Endothelial cell of umbilical vein (primary cell): ENCODE measurements around the gene KBTBD3. TPM values are rescaled to one million over a fixed set of nuclear protein-coding genes. Genes with fewer than 3 reads are reported as not detected.

ENCODE experiments used
- BruUV-seq: library from RNA; stranded (reverse); fragments of 400-500 nt; replicated peaks from 2 replicates; lab custom pipeline; 2021; lab: Mats Ljungman, UMichigan
- CTCF ChIA-PET: fragments of 300-600, 350-600 bp; sonication (Branson Sonifier 250); formaldehyde crosslinking; loops from one replicate; lab custom pipeline; 2021; ENCODE audit warnings: antibody characterized with exemption, inconsistent platforms; lab: Charles Lee
- POLR2A ChIA-PET: fragments of 300-600, 350-600 bp; sonication (Branson Sonifier 250); formaldehyde crosslinking; loops from one replicate; lab custom pipeline; 2021; ENCODE audit warnings: antibody characterized with exemption, inconsistent platforms; lab: Charles Lee
- DNase-seq: peaks from one replicate; pipeline ENCODE4 v3.0.0-alpha.2; 2011; ENCODE audit warnings: low read depth, low spot score
- FAIRE-seq: peaks from 2 replicates; lab custom pipeline; 2011; peaks lifted over from hg19 to GRCh38; lab: Jason Lieb, UNC
- H2AFZ ChIP-seq: 2 replicates; pipeline ENCODE4 v1.6.0; 2012; ENCODE audit warnings: low read depth, low read length, control low read depth, inconsistent platforms
- H3K27ac ChIP-seq: 2 replicates; pipeline ENCODE4 v1.5.1; 2011; ENCODE audit warnings: low read depth, mild to moderate bottlenecking, control low read depth, low read length, moderate library complexity; ENCODE audit not compliant: insufficient read depth
- H3K27me3 ChIP-seq, 2 experiments: 2 replicates each; pipeline versions ENCODE4 v1.6.0 to v1.6.1; 2011; ENCODE audit warnings: low read length in 2 of 2, mixed read lengths in 1 of 2; ENCODE audit not compliant: control insufficient read depth in 2 of 2, insufficient read depth in 2 of 2
- H3K36me3 ChIP-seq, 2 experiments: 2 replicates in 1 of 2; 3 replicates in 1 of 2; pipeline ENCODE4 v1.5.1; 2011; ENCODE audit warnings: low read length in 2 of 2, mild to moderate bottlenecking in 1 of 2, moderate library complexity in 1 of 2; ENCODE audit not compliant: control insufficient read depth in 2 of 2, insufficient read depth in 2 of 2; ENCODE audit errors: extremely low read depth in 1 of 2
- H3K4me1 ChIP-seq: 3 replicates; pipeline ENCODE4 v1.5.1; 2011; ENCODE audit warnings: mild to moderate bottlenecking, low read length; ENCODE audit not compliant: control insufficient read depth, insufficient read depth; ENCODE audit errors: extremely low read depth
- H3K4me2 ChIP-seq: 2 replicates; pipeline ENCODE4 v1.6.1; 2011; ENCODE audit warnings: low read length, control low read depth, mixed read lengths; ENCODE audit not compliant: insufficient read depth
- H3K4me3 ChIP-seq, 3 experiments: fragments of 200-600 bp in 1 of 3; sonication (generic), shearing (Covaris generic) in 1 of 3; replicated peaks in 1 of 3; 2 replicates each; pipeline ENCODE4 v1.5.1; 2011 to 2016; ENCODE audit warnings: control low read depth in 3 of 3, low read length in 3 of 3, mild to moderate bottlenecking in 2 of 3, inconsistent platforms in 1 of 3, low read depth in 1 of 3, moderate library complexity in 1 of 3; ENCODE audit not compliant: insufficient read depth in 1 of 3
- H3K79me2 ChIP-seq: 2 replicates; pipeline ENCODE4 v1.6.0; 2012; ENCODE audit warnings: low read length, inconsistent platforms; ENCODE audit not compliant: control insufficient read depth, insufficient read depth
- H3K9ac ChIP-seq: replicated peaks from 2 replicates; pipeline ENCODE3; 2011; ENCODE audit warnings: low read length, control low read depth; ENCODE audit not compliant: insufficient read depth; ENCODE audit errors: extremely low read depth
- H3K9me1 ChIP-seq: replicated peaks from 3 replicates; pipeline ENCODE4 v1.6.0; 2011; ENCODE audit warnings: mild to moderate bottlenecking, low read length; ENCODE audit not compliant: control insufficient read depth, insufficient read depth; ENCODE audit errors: extremely low read depth
- H3K9me3 ChIP-seq: replicated peaks from 2 replicates; pipeline ENCODE4 v1.5.1; 2012; ENCODE audit warnings: low read length, inconsistent platforms; ENCODE audit not compliant: control insufficient read depth, insufficient read depth
- H4K20me1 ChIP-seq: replicated peaks from 2 replicates; pipeline ENCODE3; 2011; ENCODE audit warnings: mild to moderate bottlenecking, low read length; ENCODE audit not compliant: control insufficient read depth, insufficient read depth; ENCODE audit errors: extremely low read depth
- EZH2 ChIP-seq: IDR thresholded peaks from 2 replicates; pipeline ENCODE4 v1.6.1; 2012; ENCODE audit warnings: borderline replicate concordance, low read depth, mild to moderate bottlenecking, moderate library complexity, low read length, inconsistent platforms; ENCODE audit not compliant: severe bottlenecking
- FOS ChIP-seq: IDR thresholded peaks from 2 replicates; pipeline ENCODE4 v1.6.1; 2011; ENCODE audit warnings: mild to moderate bottlenecking, low read length, moderate library complexity, borderline replicate concordance; ENCODE audit not compliant: insufficient read depth
- GATA2 ChIP-seq: IDR thresholded peaks from 2 replicates; pipeline ENCODE4 v1.7.0; 2011; ENCODE audit warnings: low read depth, mild to moderate bottlenecking, moderate library complexity, mixed read lengths, low read length; ENCODE audit not compliant: insufficient read length, insufficient read depth
- JUN ChIP-seq: IDR thresholded peaks from 2 replicates; pipeline ENCODE4 v1.6.1; 2011; ENCODE audit warnings: borderline replicate concordance, low read depth; ENCODE audit not compliant: insufficient read length, insufficient read depth
- MYC ChIP-seq: IDR thresholded peaks from one replicate; pipeline ENCODE4 v1.6.1; 2011; ENCODE audit warnings: mild to moderate bottlenecking, low read depth, low read length
- POLR2A ChIP-seq: IDR thresholded peaks from 2 replicates; pipeline ENCODE4 v1.6.1; 2012; ENCODE audit warnings: low read depth, mild to moderate bottlenecking, control low read depth, low read length
- POLR2AphosphoS5 ChIP-seq: IDR thresholded peaks from 2 replicates; pipeline ENCODE4 v1.6.1; 2012; ENCODE audit warnings: low read depth, mild to moderate bottlenecking, control low read depth, low read length, moderate library complexity; ENCODE audit not compliant: insufficient read depth
- dilution Hi-C: fragments of 300-500 bp; cut with MboI; formaldehyde crosslinking; loops from one replicate; pipeline ENCODE4 v1.15.0; 2019; ENCODE audit warnings: low sequenced_read_pairs; ENCODE audit not compliant: extremely low pct_ligation_motif_present
- intact Hi-C: fragments of 100-400 bp; cut with micrococcal nuclease; formaldehyde crosslinking; loops from one replicate; pipeline ENCODE4 v1.10.0; 2022
- polyA plus RNA-seq, 4 experiments: library from polyadenylated mRNA; depleted of rRNA in 3 of 4; stranded (reverse) in 3 of 4; unstranded in 1 of 4; fragments of >200 nt; gene quantifications; 2 replicates each; pipeline versions ENCODE4 v1.2.1 to v1.2.3, GENCODE V29; 2011 to 2012; ENCODE audit warnings: missing spikeins in 1 of 4
- total RNA-seq: library from RNA; stranded (reverse); gene quantifications from 2 replicates; pipeline ENCODE4 v1.2.3, GENCODE V29; 2021
- TF ChIP-seq, protein P1 (sequence below): IDR thresholded peaks from 2 replicates; pipeline ENCODE4 v1.6.1; 2011; ENCODE audit not compliant: insufficient read depth, insufficient read length
- TF ChIP-seq, protein P2 (sequence below), 2 donors: IDR thresholded peaks; 1 replicate in 1 of 2; 2 replicates in 1 of 2; pipeline ENCODE4 v1.5.1; 2011; ENCODE audit warnings: low read length in 2 of 2, mild to moderate bottlenecking in 2 of 2, moderate library complexity in 2 of 2, control low read depth in 1 of 2, inconsistent platforms in 1 of 2, low read depth in 1 of 2; ENCODE audit not compliant: insufficient read depth in 1 of 2; ENCODE audit errors: extremely low read depth in 1 of 2

The KBTBD3 gene
- total and polyA plus RNA-seq, 2 donors (not counting 3 experiments of a cell fraction or from before 2014, with no cell fraction given): 0.76 to 2.4 TPM

DNA sequence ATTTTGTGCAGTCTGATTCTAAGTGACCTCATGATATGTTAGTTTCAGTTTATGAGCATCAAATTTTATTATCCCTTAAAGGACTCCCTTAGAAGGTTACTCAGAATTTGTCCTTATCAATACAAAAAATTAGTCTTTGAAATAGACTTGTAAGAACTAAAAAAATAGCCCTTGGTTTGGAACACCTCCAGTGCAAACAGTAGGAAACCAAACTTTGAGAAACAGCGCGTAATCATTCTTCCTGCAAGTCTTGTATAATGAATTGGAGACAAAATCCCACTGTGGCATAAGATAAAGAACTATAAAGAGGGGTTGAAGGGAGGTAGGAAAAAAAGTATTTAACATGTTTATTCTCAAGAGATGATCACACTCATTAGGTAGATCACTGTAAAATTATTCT lies 44.3 kb downstream of the KBTBD3 start:
- CTCF ChIA-PET: interaction anchor here (1.1 to 1.8 kb wide), 3 partner anchors 15 to 54 kb away, joined by 3 to 4 read pairs (median 4); no protein-coding TSS in a partner anchor
- H3K9me1 ChIP-seq: no peaks in the 10 kb centered on the region
- no TSS peak for BruUV-seq
- H3K4me2 ChIP-seq: peak overlapping the region; percentile 58
- peaks cover 22% of the 10 kb centered on the region for H3K4me1 ChIP-seq
- no peaks in the 10 kb centered on the region for H3K36me3 ChIP-seq
- H3K27me3 ChIP-seq: no peaks in the 10 kb centered on the region
- dilution Hi-C loops: no loop called here
- H4K20me1 ChIP-seq: no peaks in the 10 kb centered on the region
- H2AFZ ChIP-seq: no peak overlapping the region
- no peak overlapping the region for H3K27ac ChIP-seq
- POLR2A ChIA-PET: no interaction called here
- intact Hi-C loops: no loop called here
- TF ChIP-seq EZH2: no peak
- DNase-seq (peak; percentile 60), FAIRE-seq (no peak)
- no peak overlapping the region for H3K9ac ChIP-seq
- H3K79me2 ChIP-seq: no peaks in the 10 kb centered on the region
- H3K9me3 ChIP-seq: no peaks in the 10 kb centered on the region
- H3K4me3 ChIP-seq: no peak overlapping the region

DNA sequence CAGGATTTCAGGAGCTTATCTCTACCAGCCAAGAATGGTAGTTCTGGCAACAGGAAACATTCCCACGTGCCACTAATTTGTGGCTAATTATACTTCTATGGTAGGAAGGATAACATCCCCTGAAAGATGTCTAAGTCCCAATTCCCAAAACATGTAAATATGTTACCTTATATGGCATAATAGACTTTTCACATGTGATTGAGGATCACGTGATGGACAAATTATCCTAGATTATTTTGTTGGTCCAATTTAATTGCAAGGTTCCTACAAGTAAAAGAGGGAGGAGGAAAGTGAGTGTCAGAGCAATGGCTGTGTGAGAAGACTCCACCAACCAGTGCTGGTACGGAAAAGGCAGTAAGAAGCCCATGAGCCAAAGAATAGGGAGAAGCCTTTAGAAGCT lies 45.2 kb downstream of the KBTBD3 start:
- no peaks in the 10 kb centered on the region for H4K20me1 ChIP-seq
- intact Hi-C loops (loop anchor here (1.0 to 2.0 kb wide), 2 partner anchors 10 to 45 kb away; partner anchors contain the start of genes AASDHPPT, KBTBD3 and MSANTD4), dilution Hi-C loops (no loop called here)
- TF ChIP-seq FOS (no peak), MYC (no peak), EZH2 (no peak), POLR2A (no peak), GATA2 (no peak), JUN (no peak), POLR2AphosphoS5 (no peak)
- TF ChIP-seq, protein P1, sequence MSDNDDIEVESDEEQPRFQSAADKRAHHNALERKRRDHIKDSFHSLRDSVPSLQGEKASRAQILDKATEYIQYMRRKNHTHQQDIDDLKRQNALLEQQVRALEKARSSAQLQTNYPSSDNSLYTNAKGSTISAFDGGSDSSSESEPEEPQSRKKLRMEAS: no peak
- TF ChIP-seq, protein P2, sequence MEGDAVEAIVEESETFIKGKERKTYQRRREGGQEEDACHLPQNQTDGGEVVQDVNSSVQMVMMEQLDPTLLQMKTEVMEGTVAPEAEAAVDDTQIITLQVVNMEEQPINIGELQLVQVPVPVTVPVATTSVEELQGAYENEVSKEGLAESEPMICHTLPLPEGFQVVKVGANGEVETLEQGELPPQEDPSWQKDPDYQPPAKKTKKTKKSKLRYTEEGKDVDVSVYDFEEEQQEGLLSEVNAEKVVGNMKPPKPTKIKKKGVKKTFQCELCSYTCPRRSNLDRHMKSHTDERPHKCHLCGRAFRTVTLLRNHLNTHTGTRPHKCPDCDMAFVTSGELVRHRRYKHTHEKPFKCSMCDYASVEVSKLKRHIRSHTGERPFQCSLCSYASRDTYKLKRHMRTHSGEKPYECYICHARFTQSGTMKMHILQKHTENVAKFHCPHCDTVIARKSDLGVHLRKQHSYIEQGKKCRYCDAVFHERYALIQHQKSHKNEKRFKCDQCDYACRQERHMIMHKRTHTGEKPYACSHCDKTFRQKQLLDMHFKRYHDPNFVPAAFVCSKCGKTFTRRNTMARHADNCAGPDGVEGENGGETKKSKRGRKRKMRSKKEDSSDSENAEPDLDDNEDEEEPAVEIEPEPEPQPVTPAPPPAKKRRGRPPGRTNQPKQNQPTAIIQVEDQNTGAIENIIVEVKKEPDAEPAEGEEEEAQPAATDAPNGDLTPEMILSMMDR (IDR thresholded peaks at IDR 0.05; ENCODE audit: extremely low read depth in 1 of 2, insufficient read depth in 1 of 2, low read depth in 1 of 2, low read length in 2 of 2): no peak
- POLR2A ChIA-PET: no interaction called here
- H3K9me1 ChIP-seq: no peaks in the 10 kb centered on the region
- BruUV-seq: no TSS peak
- H3K27ac ChIP-seq: no peak overlapping the region
- no peak overlapping the region for H3K4me3 ChIP-seq
- H3K4me2 ChIP-seq: peak overlapping the region; percentile 34
- H3K9ac ChIP-seq: no peak overlapping the region
- DNase-seq: no peak
- CTCF ChIA-PET: interaction anchor here (1.1 to 1.5 kb wide), 2 partner anchors 18 to 55 kb away, joined by 3 read pairs; no protein-coding TSS in a partner anchor
- H3K79me2 ChIP-seq: no peaks in the 10 kb centered on the region
- H3K27me3 ChIP-seq: no peaks in the 10 kb centered on the region
- H3K4me1 ChIP-seq: peaks cover 22% of the 10 kb centered on the region
- no peak for FAIRE-seq
- H3K36me3 ChIP-seq: no peaks in the 10 kb centered on the region
- H3K9me3 ChIP-seq: no peaks in the 10 kb centered on the region
- H2AFZ ChIP-seq: peak overlapping the region; percentile 7
